CD14-positive monocyte (primary cell): ENCODE data around the gene KDM4F. TPM values are rescaled to one million over a fixed set of nuclear protein-coding genes. Genes with fewer than 3 reads are reported as not detected.

Experiments used
- DNase-seq, 3 donors: peaks; one replicate each; pipeline ENCODE4 v3.0.0-alpha.2; 2011 to 2022
- H2AFZ ChIP-seq: 2 replicates; pipeline ENCODE4 v1.6.0; 2012; ENCODE audit warnings: mild to moderate bottlenecking, low read depth, low read length, inconsistent platforms; ENCODE audit not compliant: insufficient read depth, poor library complexity, severe bottlenecking
- H3K27ac ChIP-seq, 2 donors: 1 replicate in 1 of 2; 2 replicates in 1 of 2; pipeline ENCODE4 v1.5.1; 2012 to 2013; ENCODE audit warnings: low read length in 2 of 2, control low read depth in 1 of 2, inconsistent platforms in 1 of 2, low read depth in 1 of 2, mild to moderate bottlenecking in 1 of 2
- H3K27me3 ChIP-seq, 2 donors: one replicate each; pipeline versions ENCODE4 v1.6.0 to v1.6.1; 2011 to 2013; ENCODE audit warnings: low read length in 2 of 2; ENCODE audit not compliant: control insufficient read depth in 2 of 2, insufficient read depth in 2 of 2
- H3K36me3 ChIP-seq, 2 donors: replicated peaks in 1 of 2; 1 replicate in 1 of 2; 2 replicates in 1 of 2; pipeline versions ENCODE4 v1.5.1 to v1.6.1; 2012 to 2013; ENCODE audit warnings: low read length in 2 of 2, control low read depth in 1 of 2, inconsistent platforms in 1 of 2, mild to moderate bottlenecking in 1 of 2; ENCODE audit not compliant: insufficient read depth in 2 of 2, control insufficient read depth in 1 of 2
- H3K4me1 ChIP-seq, 2 donors: 1 replicate in 1 of 2; 2 replicates in 1 of 2; pipeline versions ENCODE4 v1.5.1 to v1.6.1; 2012 to 2013; ENCODE audit warnings: low read length in 2 of 2, control low read depth in 1 of 2, inconsistent platforms in 1 of 2, mild to moderate bottlenecking in 1 of 2, moderate library complexity in 1 of 2; ENCODE audit not compliant: insufficient read depth in 2 of 2, control insufficient read depth in 1 of 2
- H3K4me2 ChIP-seq: replicated peaks from 2 replicates; pipeline ENCODE3; 2012; ENCODE audit warnings: low read length, moderate library complexity, mild to moderate bottlenecking; ENCODE audit not compliant: poor library complexity, severe bottlenecking; ENCODE audit errors: extremely low read depth
- H3K4me3 ChIP-seq, 3 experiments: fragments of 200-600 bp in 1 of 3; sonication (generic) in 1 of 3; replicated peaks in 1 of 3; 1 replicate in 2 of 3; 2 replicates in 1 of 3; pipeline ENCODE4 v1.5.1; 2011 to 2013; ENCODE audit warnings: low read length in 3 of 3, mild to moderate bottlenecking in 3 of 3, control low read depth in 2 of 3, low read depth in 2 of 3, inconsistent platforms in 1 of 3, moderate library complexity in 1 of 3
- H3K79me2 ChIP-seq: 2 replicates; pipeline ENCODE4 v1.6.0; 2012; ENCODE audit warnings: mild to moderate bottlenecking, control low read depth, inconsistent platforms, low read length, moderate library complexity; ENCODE audit not compliant: insufficient read depth
- H3K9ac ChIP-seq: 2 replicates; pipeline ENCODE4 v1.6.0; 2017; ENCODE audit warnings: low read length, mild to moderate bottlenecking; ENCODE audit not compliant: insufficient read depth, poor library complexity, severe bottlenecking
- H3K9me3 ChIP-seq, 2 donors: replicated peaks in 1 of 2; 1 replicate in 1 of 2; 2 replicates in 1 of 2; pipeline versions ENCODE4 v1.5.1 to v1.6.1; 2012 to 2013; ENCODE audit warnings: low read length in 2 of 2, control low read depth in 1 of 2; ENCODE audit not compliant: control insufficient read depth in 1 of 2, insufficient read depth in 1 of 2
- H4K20me1 ChIP-seq: 2 replicates; pipeline ENCODE4 v1.6.0; 2012; ENCODE audit warnings: mild to moderate bottlenecking, low read length, control low read depth, moderate library complexity; ENCODE audit not compliant: insufficient read depth
- H3K27ac Mint-ChIP-seq, 7 donors: one replicate each; pipeline ENCODE4 v1.8.0; 2020; ENCODE audit warnings: mild to moderate bottlenecking in 7 of 7, mixed read lengths in 7 of 7, moderate library complexity in 6 of 7, inconsistent platforms in 2 of 7
- H3K27me3 Mint-ChIP-seq, 3 donors: one replicate each; pipeline ENCODE4 v1.8.0; 2021 to 2022; ENCODE audit warnings: low read depth in 3 of 3, mild to moderate bottlenecking in 3 of 3, mixed read lengths in 3 of 3, moderate library complexity in 3 of 3, inconsistent platforms in 1 of 3
- H3K36me3 Mint-ChIP-seq, 2 donors: one replicate each; pipeline ENCODE4 v1.8.0; 2020; ENCODE audit warnings: mixed read lengths in 2 of 2, inconsistent platforms in 1 of 2, mild to moderate bottlenecking in 1 of 2
- H3K4me1 Mint-ChIP-seq: one replicate; pipeline ENCODE4 v1.8.0; 2020; ENCODE audit warnings: mild to moderate bottlenecking, mixed read lengths
- H3K4me3 Mint-ChIP-seq, 2 donors: one replicate each; pipeline ENCODE4 v1.8.0; 2020; ENCODE audit warnings: mild to moderate bottlenecking in 2 of 2, mixed read lengths in 2 of 2, moderate library complexity in 1 of 2
- H3K9me3 Mint-ChIP-seq, 7 donors: one replicate each; pipeline ENCODE4 v1.8.0; 2020 to 2022; ENCODE audit warnings: mixed read lengths in 7 of 7, mild to moderate bottlenecking in 6 of 7, moderate library complexity in 6 of 7, inconsistent platforms in 2 of 7
- CTCF ChIP-seq: fragments of 200-600 bp; IDR thresholded peaks from one replicate; pipeline ENCODE4 v1.8.0; 2022; ENCODE audit warnings: antibody characterized with exemption, mild to moderate bottlenecking
- WGBS: methylation state at CpG from one replicate; pipeline ENCODE4 v1.1.5; 2013; ENCODE audit warnings: missing lambda C conversion rate; ENCODE audit not compliant: insufficient coverage; 5-methylcytosine and 5-hydroxymethylcytosine counted together
- intact Hi-C, 2 donors: fragments of 100-400 bp; cut with micrococcal nuclease; formaldehyde crosslinking; loops; one replicate each; pipeline versions ENCODE4 v1.15.0 to v1.15.1; 2023
- polyA plus RNA-seq, 3 donors: library from polyadenylated mRNA; depleted of rRNA in 1 of 3; unstranded in 2 of 3; stranded (reverse) in 1 of 3; fragments of 300-500 nt in 2 of 3; fragments of >200 nt in 1 of 3; fragmentation: Illumina TruSeq in 2 of 3; gene quantifications; 1 replicate in 2 of 3; 2 replicates in 1 of 3; pipeline ENCODE4 v1.2.3, GENCODE V29; 2012 to 2021

KDM4F gene
- polyA plus RNA-seq, 3 donors, result not detected

- intact Hi-C loops, result loop anchor here in 1 of 2 donors (10.0 kb wide), 1 partner anchor 628 kb away; no protein-coding TSS in a partner anchor
- no peak overlapping the region for H3K27ac ChIP-seq
- H3K9me3 ChIP-seq, result no peaks in the 10 kb centered on the region
- H3K4me1 ChIP-seq, result no peaks in the 10 kb centered on the region
- peaks cover 4 to 8% (median 6%) of the 10 kb centered on the region in 3 donors for H3K27me3 Mint-ChIP-seq
- no peak overlapping the region for H3K4me3 Mint-ChIP-seq
- no peak overlapping the region for H3K27ac Mint-ChIP-seq
- WGBS, result 0% methylated on average over 1 of the region's 1 CpG
- H3K4me3 ChIP-seq, result no peak overlapping the region
- H2AFZ ChIP-seq, result no peak overlapping the region
- peak in 2 of 3 donors; percentile 22 to 25 for DNase-seq
- peaks cover 5 to 12% of the 10 kb centered on the region in 2 donors for H3K27me3 ChIP-seq
- H3K36me3 Mint-ChIP-seq, result peaks cover 2% of the 10 kb centered on the region in 2 donors
- H3K9me3 Mint-ChIP-seq, result no peaks in the 10 kb centered on the region
- H3K4me2 ChIP-seq, result no peak overlapping the region
- TF ChIP-seq CTCF, result no peak
- no peak overlapping the region for H3K9ac ChIP-seq
- H3K4me1 Mint-ChIP-seq, result peaks cover 3% of the 10 kb centered on the region
- no peaks in the 10 kb centered on the region for H3K79me2 ChIP-seq
- H4K20me1 ChIP-seq, result no peaks in the 10 kb centered on the region
- no peaks in the 10 kb centered on the region for H3K36me3 ChIP-seq
Observed at GRCh38 chr11:95076416-95076815, 27.2 kb downstream of the KDM4F start.

- H3K4me3 ChIP-seq, result no peak overlapping the region
- no peaks in the 10 kb centered on the region for H3K9me3 ChIP-seq
- intact Hi-C loops, result loop anchor here in 1 of 2 donors (10.0 kb wide), 1 partner anchor 628 kb away; no protein-coding TSS in a partner anchor
- H3K79me2 ChIP-seq, result no peaks in the 10 kb centered on the region
- H3K27me3 Mint-ChIP-seq, result peaks cover 4 to 8% (median 6%) of the 10 kb centered on the region in 3 donors
- H4K20me1 ChIP-seq, result no peaks in the 10 kb centered on the region
- no peaks in the 10 kb centered on the region for H3K36me3 ChIP-seq
- H3K27ac ChIP-seq, result no peak overlapping the region
- no peak overlapping the region for H2AFZ ChIP-seq
- no peak overlapping the region for H3K27ac Mint-ChIP-seq
- H3K4me1 ChIP-seq, result no peaks in the 10 kb centered on the region
- H3K4me1 Mint-ChIP-seq, result peaks cover 3% of the 10 kb centered on the region
- H3K36me3 Mint-ChIP-seq, result peaks cover 0 to 2% of the 10 kb centered on the region in 2 donors
- H3K9ac ChIP-seq, result no peak overlapping the region
- peaks cover 5 to 12% of the 10 kb centered on the region in 2 donors for H3K27me3 ChIP-seq
- no peak overlapping the region for H3K4me3 Mint-ChIP-seq
- no peaks in the 10 kb centered on the region for H3K9me3 Mint-ChIP-seq
- no peak for TF ChIP-seq CTCF
- H3K4me2 ChIP-seq, result no peak overlapping the region
- DNase-seq, result no peak
Observed at GRCh38 chr11:95076981-95077380, 27.8 kb downstream of the KDM4F start.
